NCI-H1417 (cell line): ENCODE measurements around the gene RESP18.
A peak's percentile ranks its signal among the peaks of the same experiment; 100 is the strongest.
"Not testable (repeated sequence)": the region's sequence is repeated elsewhere in the genome, so short reads cannot be mapped to it uniquely, and the experiment has no call there.

Experiments used
- DNase-seq, 3 experiments: peaks; one replicate each; lab custom pipeline; 2025; lab: John Stamatoyannopoulos, UW

The RESP18 gene

DNA sequence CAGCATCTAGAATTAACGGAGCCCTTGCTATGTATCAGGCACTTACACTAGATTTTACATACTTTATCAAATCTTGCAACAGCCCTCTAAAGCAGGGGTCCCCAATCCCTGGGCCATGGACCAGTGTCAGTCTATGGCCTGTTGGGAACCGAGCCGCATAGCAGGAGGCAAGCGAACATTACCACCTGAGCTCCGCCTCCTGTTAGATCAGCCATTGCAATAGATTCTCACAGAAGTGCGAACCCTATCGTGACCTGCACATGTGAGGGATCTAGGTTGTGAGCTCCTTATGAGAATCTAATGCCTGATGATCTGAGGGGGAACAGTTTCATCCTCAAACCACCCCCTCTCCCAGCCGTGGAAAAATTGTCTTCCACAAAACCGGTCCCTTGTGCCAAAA lies 39.9 kb downstream of the RESP18 start:
- no peak for DNase-seq

DNA sequence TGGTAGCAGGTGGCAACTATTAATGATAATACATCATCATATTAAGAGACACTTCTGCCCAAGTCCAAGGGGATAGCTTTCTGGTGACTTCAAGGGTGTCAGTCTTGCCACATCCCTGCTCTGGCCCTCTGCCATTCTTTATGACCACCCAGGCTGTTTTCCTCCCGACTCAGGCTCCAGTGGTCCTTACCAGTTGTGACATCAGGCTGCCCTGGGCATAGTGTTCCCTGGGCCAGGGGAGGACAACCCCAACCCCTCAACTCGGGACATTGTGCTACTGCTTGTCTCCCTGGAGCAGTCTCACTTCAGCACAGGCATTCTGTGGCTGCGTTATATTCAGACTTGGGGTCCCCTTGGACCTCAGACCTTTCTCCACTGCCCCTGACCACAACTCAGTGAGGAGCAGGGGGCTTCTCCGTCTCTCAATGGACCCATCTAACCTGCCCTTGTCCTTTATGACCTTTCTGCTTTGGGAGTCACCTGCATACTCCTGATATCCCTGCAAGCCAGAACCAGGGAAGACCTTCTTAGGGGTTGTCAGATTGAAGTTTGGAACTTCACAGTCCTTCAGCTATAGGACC lies 40.5 kb downstream of the RESP18 start:
- DNase-seq = no peak

DNA sequence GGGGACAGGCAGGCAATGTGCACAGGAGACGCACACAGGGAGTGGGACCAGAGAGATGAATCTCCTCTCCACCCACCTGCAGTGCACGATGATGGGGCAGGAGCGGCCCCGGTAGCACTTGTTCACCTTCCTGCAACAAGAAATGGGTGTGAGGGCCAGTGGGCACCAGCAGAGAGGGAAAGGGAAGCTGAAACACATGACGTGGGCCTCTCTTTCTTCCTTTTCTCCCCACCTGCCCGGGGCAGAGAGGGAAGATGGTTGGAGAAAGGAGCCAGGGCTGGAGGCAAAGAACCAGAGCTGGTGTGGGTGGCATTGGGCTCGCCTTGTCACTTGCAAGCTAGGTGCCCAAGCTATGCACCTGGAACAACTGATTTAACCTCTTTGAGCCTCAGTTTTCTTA lies 41.1 kb downstream of the RESP18 start:
- DNase-seq = no peak

DNA sequence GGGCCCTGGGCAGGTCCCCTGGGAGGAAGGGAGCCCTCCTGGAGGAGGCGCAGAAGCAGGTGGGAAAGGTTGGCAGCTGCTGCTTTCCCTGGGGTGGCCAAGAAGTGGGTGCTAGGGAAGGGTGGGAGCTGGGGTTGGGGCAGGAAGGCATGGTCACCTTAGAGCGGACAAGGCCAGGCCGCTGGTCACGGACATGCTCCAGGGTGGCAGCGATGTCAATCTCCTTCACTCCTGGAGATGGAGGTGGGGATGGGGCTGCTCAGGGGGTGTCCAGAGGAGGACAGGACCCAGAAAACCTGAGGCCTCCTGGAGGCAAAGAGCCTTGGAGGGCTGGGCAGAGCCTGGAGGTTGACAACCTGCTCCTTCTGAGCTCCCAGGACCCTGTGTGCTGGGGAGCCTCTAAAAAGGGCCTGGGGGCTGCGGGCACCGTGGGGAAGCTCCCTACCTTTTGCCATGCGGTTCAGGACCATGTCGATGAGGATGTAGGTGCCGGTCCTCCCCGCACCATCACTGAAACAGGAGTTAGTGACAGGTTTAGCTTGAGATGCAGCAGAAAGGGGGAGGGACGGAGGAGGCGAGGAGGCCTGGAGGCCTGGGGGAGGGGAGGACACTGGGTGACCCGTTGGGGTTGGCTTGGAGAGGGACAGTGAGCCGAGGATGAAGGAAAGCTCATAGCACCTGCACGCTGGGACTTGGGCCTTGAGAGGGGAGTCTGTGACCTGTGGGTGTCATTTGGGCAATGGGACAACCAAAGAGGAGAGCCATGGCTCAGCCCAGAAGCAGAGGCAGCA lies 42.0 kb downstream of the RESP18 start:
- DNase-seq = no peak

DNA sequence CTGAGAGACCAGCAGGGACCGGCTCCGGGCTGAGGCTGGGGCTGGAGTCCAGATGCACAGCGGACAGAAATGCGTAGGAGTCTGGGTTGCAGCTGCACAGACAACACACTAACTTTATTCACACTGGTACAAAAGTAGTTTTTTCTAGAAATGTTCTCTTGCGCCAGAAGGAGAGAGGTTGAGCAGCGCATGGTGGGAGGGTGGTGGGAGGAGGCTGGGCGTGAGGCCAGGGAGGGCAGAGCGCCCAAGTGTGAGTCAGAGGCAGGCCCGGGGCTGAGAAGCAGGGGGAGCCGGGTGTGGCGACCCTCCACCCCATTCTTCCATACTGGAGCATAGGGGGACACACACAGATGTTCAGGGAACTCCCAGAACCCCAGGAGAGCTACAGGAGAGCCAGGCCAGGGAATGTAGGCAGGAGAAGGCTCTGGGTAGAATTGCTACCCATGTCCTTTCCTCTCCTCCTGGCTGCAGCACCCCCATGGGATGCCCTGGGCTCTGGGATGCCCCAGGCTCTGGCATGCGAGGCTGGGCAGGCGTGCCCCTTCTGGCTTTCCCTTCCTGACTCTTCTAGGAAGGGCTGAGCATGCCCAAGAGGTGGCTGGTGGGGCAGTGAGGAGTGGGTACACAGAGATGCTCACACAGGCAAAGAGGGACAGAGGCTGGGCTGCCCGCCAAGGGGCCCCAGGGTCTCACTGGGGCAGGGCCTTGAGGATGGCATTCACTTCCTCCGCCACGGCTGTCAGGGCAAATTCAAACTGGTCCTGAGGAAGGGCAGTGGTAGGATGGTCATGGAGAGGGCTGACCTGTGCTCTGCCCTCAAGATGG lies 42.8 kb downstream of the RESP18 start:
- no peak for DNase-seq

DNA sequence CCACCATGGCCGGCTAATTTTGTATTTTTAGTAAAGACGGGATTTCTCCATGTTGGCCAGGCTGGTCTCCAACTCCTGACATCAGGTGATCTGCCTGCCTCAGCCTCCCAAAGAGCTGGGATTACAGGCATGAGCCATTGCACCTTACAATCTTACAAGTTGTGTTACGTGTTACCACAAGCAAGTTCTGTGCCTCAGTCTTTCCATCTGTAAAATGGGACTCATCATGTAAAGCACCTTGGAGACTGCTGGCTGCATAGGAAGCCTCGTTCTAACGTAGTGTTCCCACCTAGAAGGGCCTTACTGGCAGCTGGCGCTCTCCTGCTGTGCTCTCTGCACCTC lies 43.4 kb downstream of the RESP18 start:
- no peak for DNase-seq

DNA sequence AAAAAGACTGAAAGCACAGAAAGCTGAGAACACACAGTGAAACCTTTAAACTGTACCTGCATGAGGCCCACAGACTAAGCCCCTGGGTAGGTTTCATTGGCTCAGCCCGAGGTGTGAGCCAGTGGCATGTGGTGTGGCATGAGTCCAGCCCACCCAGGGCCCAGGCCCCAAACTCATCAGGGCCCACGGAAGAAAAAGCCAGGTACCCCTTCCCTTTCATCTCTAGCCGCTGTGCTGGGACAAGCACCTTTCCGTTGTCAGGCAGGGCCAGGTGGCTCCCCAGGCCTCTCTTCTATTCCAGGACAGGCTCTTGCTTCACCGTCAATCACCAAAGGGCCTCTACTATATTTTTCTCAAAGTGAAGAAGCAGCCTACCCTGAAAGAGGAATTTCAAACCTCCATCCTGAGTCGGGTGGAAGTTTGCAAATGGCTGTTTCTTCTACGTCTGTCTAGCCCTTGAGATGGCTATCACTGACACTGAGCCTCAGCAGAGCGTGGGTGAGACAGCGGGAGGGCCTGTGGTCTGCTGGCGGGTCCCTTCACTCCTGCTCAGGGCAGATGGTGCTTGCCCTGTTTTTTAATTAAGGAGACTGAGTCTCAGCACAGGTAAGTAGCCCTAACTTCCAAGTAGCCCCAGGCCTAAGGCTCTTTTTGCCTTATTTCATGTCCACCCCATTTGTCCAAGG lies 44.8 kb downstream of the RESP18 start:
- DNase-seq = no peak

DNA sequence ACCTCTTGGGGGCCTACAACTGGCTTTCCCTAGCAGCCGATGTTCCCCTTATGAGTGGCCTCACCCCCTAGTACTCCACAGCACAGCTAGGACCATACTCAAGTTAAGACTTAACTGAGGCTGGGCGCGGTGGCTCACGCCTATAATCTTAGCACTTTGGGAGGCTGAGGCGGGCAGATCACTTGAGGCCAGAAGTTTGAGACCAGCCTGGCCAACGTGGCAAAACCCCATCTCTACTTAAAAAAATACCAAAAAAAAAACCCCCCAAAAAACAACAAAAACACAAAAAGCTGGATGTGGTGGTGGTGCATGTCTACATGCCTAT lies 45.5 kb downstream of the RESP18 start:
- not testable (repeated sequence) for DNase-seq

DNA sequence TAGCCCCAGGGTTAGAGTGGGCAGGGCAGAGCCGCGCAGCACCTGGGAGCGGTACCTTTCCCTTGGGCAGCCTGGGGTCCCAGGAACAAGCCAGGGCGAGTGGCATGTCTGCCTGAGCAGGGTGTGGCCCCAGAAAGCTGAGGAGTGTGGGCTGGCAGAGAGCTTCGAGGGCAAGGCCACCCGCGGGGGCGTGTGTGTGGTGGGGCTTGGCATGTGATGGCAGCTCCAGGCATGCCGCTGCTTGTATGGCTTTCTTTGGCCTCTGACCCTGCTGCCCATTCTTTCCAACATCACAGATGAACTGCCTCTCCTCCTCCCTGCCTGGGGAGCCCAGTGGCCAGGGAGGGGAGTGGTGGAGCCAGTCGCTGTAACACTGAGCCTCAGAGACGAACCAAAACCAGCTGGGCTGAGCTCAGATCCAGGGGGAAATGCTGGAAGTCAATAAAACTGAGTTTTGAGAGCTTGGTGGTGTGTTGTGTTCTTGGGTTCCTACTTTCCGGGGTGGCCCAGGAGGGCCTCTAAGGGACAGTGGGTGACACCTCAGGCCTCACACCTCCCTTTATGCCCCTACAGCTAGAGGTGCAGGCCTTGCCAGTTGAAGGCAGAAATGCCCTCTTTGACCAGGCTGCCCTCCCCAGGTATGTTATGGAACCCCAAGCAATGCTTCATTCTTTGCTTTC lies 46.0 kb downstream of the RESP18 start:
- DNase-seq = no peak

DNA sequence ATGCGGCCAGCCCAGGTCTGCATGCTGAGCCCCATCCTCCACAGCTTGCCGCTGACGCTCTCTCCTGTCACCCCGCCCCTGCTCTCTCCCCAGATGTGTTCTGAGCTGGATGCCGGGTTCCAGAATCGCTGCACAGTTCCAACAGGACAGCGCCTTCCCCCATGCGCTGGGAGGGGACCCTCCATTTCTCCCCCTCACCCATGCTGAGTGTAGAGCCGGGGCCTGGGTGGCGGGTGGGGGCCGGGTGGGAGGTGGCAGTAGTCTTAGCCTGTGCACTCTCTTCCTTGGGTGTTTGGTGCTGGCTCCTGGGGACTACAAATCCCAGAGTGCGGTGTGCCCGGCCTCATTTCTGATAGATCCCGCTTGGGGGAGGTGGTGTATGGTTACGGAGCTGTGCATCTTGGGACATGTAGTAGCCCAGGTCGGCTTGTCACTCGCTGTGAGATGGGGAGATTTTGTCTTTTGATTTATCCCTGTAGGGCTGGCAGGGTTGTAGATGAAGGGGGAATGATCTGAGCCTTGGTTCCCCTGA lies 46.6 kb downstream of the RESP18 start:
- peak in 1 of 3 experiments; percentile 2 for DNase-seq

DNA sequence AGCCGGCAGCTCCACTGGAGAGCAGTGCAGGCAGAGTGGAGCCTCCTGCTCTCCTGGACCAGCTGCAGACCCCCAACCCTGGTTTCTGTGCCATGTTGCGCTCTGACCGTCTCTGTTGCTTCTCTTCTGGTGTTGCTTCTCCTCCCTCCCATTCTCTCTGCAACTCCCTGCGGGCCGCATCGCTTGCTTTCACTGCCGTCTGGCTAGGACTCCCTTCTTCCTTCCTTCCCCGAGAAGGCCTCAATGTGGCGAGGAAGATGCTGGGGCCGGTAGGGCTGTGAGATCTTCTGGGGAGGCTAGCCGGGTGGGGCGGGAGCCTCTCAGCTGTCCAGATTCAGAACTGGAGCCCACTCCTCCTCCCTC lies 47.2 kb downstream of the RESP18 start:
- no peak for DNase-seq

DNA sequence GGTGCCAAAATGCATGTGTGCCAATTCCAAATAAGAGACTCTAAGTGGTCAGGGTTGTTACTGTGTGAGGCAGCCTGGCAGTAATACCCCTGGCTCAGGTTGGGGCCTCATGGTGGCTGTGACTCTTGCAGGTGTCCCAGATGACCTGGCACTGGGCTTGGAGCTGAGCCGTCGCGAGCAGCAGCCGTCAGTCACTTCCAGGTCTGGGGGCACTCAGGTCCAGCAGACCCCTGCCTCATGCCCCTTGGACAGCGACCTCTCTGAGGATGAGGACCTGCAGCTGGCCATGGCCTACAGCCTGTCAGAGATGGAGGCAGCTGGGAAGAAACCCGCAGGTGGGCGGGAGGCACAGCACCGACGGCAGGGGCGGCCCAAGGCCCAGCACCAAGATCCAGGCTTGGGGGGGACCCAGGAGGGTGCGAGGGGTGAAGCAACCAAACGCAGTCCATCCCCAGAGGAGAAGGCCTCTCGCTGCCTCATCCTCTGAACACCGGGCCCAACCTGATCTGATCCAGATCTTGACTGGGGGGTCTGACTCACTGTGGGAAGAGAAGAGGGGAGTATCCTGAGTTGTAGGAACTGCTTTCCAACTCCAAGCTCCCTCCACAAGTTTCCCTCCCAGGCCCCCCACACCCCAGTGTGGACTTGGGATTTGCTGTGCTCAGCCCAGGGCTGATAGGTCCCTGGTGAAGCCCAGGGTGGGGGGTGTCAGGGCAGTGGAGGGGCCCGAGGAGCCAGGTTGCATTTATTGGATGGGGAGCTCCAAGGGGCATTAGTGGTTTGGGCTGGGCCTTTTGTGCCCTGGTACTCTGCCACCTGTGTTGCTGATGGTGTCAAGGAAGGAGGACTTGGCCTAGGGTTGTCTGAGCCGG lies 47.8 kb downstream of the RESP18 start:
- DNase-seq = no peak

DNA sequence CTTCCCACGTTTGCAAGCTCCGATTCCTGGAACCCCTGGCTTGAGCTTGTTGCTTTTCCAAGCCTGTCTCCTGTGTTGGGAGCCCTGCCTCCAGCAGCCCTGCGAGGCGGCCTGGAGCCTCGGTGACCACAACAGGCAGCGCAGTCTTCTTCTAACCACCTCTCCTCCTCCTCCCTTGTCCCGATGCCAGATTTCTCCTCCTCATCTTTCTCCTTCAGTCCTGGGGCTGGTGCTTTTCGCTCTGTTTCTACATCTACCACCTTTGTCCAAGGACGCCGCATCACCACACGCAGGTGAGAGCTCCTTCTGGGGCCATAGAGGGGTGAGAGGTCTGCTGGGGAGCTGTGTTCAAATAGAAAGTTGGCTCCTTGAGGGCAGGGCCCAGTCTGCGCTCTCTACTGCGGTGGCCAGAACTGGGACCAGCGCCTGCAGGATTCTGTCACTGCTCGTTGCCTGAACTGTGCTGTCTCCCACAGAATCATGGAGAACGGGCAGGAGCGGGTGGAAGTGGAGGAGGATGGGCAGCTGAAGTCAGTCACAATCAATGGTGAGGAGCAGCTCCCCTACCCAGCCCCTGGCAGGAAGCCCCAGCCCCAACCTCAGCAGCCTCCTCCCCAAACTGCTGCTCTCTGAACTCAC lies 49.5 kb downstream of the RESP18 start:
- DNase-seq = no peak

DNA sequence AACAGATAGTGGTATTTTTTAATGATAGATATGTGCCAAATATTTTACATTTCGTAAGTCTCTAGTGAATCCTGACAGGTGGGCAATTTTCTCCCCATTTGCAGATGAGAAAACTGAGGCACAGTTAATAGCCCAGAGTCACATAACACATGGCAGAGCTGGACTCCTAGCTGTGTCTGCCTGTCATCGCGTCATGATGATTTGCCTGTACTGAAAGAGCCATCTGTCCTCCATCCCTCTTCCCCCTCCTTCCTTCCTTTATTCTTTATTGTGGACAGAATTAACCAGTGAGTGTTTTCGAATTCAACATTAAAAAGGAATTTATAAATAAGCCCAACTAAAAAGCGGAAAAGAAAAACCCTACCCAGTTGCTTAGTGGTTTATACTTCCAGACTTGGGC lies 50.2 kb downstream of the RESP18 start:
- no peak for DNase-seq

DNA sequence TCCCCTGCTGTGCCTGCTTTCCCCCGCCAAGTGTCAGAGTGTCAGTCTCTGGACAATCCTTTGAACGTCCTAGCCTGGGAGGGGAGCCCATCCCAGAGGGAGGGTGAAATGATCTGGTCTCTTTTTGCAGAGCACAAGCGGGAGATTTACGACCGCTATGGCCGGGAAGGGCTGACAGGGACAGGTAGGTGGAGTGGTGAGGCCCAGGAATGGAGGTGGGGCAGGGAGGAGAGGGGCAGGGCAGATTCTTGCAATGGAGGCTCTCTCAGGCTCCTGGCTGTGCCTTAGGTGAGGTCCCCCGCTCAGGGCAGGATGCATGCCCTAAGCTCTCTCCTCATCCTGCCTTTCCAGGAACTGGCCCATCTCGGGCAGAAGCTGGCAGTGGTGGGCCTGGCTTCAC lies 51.0 kb downstream of the RESP18 start:
- no peak for DNase-seq

DNA sequence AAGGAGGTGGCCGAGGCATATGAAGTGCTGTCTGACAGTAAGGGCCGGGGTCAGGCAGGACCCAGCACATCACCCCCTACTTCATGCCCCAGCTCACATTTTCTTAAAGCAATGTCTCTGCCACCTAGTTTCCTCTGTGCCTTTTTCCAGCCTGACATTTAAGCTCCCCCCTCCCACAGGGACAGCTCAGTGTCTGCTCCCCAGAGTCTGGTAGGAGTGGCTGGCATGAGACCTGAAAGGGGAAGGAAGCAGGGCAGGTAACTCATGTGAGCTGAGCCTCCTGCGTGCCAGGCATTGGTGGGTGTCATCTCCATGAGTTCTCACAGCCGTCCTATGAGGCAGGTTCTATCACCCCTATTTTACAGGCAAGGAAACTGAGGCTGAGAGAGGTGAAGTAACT lies 51.9 kb downstream of the RESP18 start:
- DNase-seq = no peak

DNA sequence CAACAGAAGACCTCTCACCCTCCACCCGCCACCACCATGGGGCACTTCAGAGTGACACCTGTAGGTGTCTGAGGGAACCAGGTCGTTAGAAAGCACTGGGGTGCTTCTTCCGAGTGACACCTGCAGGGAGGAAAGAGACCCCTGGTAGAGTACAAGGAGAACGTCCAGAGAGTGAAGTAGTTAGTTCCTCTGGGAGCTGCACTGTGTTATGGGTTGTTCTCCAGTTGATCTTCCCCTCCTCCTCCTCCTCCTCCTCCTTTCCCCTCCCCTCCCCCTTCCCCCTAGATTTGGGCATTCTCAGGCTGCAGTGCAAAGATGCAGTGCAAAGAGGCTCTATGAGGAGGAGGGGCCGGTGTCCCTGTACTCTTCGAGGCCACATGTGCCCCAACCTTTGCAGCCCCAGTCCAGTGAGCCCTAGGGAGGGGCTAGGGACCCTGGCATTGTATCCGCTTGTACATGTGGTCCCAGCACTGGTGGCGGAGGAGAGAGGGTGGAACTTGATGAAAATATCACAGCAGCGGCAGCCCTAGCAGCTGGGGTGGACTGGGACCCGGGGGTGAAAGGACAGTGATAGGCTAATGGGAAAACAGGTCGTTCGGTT lies 52.5 kb downstream of the RESP18 start:
- DNase-seq = no peak

DNA sequence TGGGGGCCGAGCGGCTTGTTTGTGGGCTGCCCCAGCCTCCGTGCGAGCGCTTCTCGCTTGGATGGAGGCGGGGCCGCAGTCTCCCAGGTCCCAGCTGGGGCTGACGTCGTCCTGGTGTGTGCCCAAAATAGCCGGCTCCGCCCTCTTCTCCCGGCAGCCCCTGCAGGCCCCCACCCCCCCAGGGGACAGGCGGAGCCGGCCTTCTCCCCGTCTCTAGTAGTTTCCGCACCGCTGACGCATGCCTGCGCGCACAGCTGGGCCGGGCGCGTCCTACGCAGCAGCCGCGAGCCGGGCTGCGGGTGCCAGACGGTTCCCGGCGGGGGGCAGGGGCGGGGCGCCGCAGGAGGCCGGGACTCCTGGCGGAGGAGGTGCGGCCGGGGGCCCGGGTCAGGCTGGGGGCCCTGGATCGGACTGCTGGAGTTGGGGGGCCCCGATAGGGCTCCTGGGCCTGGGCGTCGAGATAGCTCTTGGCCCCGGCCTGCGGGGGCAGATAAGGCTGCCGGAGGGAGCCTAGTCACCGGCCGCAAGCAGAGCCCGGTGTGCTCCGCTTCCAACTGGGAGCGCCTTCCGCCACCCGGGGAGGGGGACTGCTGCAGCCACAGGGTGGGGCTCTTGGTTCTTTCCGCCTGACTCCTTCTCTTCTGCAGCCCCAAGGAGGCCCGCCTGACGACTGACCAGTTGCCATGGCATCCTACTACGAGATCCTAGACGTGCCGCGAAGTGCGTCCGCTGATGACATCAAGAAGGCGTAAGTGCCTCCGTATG lies 53.2 kb downstream of the RESP18 start, which contains the start of gene DNAJB2:
TSS of gene DNAJB2 (plus strand) at position 216 of the 765 bp plus-strand sequence. CDS start at position 684, 468 bp downstream.
- DNase-seq = peak; percentile 93 to 97 (median 96)

DNA sequence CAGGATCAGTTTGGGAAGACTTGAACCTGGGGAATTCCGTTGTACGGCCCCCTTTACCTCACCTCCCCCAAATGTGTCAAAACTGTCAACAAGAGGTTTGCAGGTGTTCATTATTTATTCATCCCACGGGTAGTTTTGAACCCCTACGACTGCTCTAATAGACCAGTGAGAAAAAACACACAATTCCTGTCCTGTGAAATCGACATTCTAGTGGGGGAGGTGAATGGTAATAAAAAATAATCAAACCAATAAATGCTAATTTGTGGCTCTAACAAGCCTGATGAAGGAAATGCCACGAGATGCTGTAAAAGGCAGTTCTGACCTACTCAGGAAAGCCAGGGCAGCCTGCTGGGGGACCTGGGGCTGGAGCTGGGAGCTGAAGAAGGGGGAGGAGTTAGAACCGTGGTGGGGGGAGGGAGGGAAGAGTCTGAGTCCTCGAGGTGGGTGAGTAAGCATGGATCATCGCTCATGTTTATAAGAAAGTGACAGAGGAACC lies 53.8 kb downstream of the RESP18 start:
- DNase-seq = no peak
